HG02870 (cell line): ENCODE data around the gene TTC39A.
A peak's percentile ranks its signal among the peaks of the same experiment; 100 is the strongest.
"Not testable (repeated sequence)": the region's sequence is repeated elsewhere in the genome, so short reads cannot be mapped to it uniquely, and the experiment has no call there.

Source experiments
- ATAC-seq: cut with Tn5 transposase; IDR thresholded peaks from one replicate; pipeline ENCODE4 v1.9.1; 2021; ENCODE audit warnings: mild to moderate bottlenecking, moderate library complexity; ENCODE audit not compliant: unreplicated experiment

The TTC39A gene

DNA sequence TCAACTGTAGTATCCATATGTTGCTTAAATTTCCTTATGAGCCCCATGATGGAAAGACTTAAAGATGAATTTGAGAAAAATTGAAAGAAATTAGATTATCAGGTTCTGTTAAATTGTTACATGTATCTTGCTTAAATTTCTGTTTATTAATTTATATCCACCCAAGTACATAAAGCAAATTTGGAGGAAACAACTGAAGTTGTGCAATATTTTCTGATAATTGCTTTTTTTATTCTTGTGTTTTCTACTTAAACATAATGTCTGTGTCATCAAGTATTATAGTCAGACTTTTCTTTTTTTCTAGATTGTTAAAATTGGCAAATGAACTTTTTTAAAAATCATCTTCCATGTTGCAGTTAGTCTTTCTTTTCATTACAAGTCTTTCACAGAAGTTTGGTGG, 57.4 kb downstream of the TTC39A start:
- ATAC-seq, result no peak

DNA sequence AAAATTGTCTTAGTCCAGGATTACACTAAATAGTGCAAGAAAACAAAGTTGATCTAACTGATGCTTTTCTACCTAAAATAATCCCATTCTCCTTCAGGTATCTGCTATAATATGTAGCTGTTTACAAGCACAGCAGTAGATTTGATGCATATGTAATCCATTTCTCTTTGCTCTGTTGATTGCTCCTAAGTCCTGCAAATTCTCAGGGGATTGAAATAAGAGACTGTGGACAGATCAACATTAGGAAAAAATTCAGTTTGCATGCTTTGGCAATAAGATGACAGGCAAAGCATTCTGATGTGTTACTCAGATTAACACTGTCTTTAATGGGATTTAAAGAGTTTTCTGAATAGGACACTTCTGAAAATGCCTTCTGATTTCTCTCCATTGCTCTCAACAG, 59.6 kb downstream of the TTC39A start:
- no peak for ATAC-seq

DNA sequence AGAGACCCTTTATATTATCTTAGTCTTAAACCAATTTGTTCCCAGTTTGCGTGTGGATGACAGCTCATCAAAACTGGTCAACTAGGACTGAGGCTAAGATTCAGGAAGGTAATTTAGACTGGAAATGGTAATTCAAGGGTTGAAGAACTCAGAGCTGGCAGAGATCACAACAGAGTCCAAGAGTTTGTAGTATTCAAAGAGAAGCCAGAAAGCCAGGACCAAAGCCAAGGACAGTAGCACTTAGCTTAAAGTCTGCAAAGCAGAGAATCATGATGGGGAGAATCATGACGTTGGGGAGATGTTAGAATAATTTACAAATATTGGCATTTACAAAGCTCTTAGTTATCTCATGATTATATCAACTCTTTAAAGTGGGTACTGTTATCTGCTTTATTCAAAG, 61.7 kb downstream of the TTC39A start:
- ATAC-seq, result peak; percentile 19

DNA sequence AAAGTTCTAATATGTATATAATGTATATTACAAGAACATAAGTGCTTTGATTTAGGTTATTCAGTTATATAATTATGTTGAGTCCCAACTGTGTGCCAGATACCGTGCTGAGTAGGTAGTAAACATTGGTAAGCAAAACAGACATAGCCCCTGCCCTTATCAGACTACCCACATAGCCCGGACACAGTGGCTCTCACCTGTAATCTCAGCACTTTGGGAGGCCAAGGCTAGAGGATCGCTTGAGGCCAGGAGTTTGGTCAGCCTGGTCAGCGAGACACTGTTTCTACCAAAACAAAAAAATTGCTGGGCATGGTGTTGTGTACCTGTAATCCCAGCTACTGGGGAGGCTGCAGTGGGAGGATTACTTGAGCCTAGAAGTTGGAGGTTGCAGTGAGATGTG, 63.6 kb downstream of the TTC39A start:
- no peak for ATAC-seq

DNA sequence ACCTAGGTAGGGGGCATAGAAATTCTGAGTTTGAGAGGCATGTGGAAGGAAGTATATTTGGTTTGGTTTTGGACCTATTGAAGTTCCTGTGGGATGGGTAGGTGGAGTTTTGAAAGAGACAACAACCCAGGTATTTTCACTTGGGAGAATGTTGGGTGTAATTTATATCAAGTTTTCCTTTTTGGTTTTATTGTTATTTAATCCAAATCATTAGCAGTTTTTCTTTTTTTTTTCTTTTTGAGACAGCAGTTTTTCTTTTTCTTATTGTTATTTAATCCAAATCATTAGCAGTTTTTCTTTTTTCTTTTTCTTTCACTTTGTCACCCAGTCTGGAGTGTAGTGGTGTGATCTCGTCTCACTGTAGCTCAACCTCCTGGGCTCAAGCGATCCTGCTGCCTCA, 64.2 kb downstream of the TTC39A start:
- ATAC-seq, result no peak

DNA sequence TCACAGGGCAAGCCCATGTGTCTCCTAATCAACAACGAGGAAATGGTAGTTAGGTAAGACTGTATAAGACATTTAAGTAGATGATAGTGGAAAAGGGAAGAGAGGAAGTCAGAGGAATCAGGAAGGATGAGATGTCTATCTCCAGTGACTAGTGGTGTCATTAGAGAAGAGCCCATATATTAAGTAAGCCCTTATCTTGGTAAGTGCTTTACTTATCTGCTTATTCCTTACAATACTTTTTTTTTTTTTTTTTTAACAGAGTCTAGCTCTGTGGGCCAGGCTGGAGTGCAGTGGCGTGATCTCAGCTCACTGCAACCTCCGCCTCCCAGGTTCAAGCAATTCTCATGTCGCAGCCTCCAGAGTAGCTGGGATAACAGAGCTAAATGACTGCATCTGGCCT, 64.7 kb downstream of the TTC39A start:
- no peak for ATAC-seq

DNA sequence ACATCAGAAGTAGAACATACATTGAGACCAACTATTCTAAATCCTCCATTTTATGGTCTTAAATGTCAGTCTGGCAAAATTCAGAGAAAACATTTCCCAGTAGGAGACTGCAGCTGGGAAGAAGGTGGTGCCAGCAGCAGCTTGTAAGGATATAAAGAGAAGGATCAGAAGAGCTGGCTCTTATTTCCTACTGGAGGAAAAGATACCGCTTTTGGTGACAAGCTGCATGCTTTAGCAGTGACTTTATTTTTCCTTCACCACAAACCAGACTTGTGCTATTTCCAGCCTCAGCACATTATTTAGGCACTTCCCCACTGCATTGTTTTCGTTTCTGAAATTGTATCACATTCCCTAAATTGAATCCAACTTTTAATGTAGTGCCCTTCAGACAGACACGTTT, 65.9 kb downstream of the TTC39A start:
- no peak for ATAC-seq

DNA sequence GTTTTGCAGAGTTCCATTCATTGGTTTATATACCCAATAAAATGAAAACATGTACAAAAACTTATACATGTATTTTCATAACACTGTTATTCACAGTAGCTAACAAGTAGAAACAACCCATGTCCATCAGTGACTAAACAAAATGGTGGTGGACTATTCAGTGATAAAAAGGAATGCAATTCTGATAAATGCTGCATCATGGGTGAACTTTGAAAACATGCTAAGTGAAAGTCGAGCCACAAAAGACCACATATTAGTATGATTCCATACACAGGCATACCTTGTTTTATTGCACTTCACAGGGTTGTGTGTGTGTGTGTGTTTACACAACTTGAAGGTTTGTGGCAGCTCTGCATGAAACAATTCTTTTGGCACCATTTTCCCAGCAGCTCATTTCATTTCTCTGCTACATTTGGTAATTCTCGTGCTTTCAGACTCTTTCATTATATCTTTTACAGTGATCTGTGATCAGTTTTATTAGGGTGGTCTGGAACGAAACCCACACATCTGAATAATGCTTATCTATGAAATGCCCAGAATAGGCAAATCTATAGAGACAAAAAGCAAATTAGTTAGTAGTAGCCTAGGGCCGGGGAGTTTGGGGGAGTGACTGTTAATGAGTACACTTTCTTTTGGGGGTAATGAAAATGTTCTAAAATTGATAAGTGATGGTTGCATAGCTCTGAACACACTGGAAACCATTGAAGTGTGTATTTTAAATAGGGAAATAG, 67.0 kb downstream of the TTC39A start:
- no peak for ATAC-seq

DNA sequence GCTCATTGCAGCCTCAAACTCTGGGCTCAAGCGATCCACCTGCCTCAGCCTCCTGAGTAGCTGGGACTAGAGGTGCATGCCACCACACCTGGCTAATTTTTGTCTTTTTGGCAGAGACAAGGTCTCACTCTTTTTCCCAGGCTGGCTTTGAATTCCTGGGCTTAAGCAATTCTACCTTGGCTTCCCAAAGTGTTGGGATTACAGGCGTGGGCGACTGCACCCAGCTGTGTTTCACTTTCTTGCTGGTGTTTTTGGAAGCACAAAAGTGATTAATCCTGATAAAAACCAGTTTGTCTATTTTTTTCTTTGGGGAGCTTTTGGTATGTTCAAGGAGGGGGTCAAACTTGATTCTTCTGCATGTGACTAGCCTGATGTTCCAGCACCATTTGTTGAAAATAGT, 75.0 kb downstream of the TTC39A start:
- ATAC-seq, result no peak

DNA sequence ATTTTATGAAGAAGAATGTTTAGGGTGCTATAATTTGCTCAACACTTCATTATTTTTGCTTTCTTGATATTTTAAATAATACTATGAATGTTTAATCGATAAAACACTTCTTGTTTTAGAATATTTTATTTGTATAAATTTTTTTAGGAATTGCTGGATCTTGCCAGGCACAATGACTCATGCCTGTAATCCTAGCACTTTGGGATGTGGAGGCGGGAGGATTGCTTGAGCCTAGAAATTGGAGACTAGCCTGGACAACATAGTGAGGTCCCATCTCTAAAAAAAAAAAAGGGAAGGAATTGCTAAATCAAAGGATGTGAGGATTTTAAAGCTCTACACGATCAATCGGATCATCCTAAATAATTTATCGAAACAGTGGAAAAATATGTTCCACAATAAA, 76.7 kb downstream of the TTC39A start:
- ATAC-seq, result no peak

DNA sequence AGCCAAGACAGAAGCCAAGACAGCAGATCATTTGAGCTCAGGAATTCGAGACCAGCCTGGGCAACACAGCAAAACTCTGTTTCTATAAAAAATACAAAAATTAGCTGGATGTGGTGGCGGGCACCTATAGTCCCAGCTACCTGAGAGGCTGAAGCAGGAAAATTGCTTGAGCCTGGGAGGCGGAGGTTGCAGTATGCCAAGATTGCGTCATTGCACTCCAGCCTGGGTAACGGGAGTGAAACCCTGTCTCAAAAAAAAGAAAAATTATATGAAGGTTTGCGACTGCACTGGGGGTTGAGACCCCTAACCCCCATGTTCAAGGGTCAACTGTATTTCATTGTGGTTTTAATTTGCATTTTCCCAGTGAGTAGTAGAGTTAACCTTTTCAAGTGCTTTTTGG, 78.0 kb downstream of the TTC39A start:
- ATAC-seq, result no peak

DNA sequence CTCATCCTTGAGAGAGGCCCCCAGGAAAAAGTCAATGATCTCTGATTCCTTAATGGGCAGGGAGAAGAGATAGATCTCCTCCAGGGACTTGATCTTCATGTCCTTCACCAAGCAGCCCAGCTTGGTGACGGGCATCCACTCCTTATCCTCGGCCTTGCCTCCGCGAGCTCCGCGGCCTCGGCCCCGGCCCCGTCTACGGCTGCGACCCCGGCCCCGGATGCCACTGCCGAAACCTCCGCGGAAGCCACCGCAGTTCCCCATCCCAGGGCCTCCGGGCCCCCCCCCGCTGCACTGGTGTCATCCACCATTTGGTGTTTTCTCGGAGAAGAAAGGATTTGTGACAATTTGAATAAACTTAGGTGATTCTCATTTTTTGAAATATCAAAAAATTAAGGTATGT, 79.2 kb downstream of the TTC39A start:
- not testable (repeated sequence) for ATAC-seq

DNA sequence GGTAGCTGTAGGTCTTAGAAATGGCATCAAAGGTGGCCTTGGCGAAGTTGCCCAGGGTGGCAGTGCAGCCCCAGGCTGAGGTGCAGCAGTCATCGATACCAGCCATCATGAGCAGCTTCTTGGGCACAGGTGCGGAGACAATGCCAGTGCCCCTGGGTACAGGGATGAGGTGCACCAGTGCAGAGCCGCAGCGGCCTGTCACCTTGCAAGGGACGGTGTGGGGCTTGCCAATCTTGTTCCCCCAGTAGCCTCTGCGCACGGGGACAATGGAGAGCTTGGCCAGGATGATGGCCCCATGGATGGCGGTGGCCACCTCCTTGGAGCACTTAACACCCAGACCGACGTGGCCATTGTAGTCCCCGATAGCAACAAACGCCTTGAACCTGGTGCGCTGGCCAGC, 79.6 kb downstream of the TTC39A start:
- not testable (repeated sequence) for ATAC-seq

DNA sequence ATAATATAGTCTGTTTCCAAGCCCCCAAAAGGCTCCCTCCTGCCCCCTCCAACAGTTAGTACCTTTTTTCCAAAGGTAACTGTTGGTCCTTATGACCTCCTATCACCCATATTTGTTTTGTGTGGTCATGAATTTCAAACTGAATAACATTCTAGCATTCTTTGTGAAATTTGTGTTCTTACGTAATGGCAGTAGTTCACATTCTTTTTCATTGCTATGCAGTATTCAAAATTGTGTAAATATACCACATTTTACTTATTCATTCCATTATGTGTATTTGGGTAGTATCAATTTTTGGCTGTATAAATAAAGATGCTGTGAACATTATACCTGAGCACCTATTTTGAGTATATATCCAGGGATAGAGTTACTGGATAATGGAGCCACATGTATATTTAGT, 80.9 kb downstream of the TTC39A start:
- ATAC-seq, result no peak

DNA sequence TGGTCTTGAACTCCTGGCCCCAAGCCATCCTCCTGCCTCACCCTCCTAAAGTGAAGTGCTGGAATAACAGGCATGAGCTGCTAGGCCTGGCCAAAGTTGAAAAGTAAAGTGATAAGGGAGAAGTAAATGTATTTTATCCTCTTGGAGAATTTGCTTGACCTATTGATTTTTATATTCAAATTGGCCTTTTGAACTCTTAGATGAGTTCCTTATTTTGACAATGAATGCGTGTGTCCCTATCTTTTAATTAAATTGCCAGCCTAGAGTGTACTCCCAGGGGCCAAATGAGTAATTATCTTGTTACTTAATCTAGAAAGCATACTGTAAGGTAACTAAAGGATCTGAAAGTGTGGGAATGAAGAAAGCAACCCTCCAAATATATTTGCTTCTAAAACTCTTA, 82.9 kb downstream of the TTC39A start:
- no peak for ATAC-seq

DNA sequence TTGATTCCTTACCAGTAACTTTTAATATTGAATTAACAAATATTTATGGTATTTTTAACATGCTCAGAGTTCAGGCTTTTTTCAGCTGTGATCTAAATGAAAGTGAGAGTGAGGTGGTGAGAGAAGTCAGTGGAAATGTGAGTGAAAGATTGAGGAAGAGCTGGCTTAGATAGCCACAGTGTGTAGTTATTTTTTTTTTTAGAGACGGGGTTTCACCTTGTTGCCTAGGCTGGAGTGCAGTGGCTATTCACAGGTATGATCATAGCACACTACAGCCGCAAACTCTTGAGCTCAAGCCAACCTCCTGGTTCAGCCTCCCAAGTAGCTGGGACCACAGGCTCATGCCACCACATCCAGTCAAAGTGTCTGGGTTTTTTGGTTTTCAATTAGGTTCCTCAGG, 83.3 kb downstream of the TTC39A start:
- ATAC-seq, result peak; percentile 97

DNA sequence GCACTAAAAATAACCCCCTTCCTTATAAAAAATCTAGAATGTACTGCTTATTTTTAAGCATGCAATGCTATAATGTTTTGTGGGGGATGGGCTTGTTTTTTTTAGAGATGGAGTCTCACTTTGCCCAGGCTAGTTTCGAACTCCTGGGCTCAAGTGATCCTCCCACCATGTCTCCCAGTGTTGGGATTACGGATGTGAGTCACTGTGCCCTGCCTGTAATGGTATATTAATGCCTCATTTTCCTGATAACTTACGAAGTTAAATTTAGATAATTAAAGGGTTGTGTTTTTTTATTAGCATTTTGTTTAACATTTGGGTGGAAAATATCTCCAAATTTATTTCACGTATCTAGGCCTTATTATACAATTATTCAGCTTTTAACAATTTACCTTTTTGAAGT, 87.8 kb downstream of the TTC39A start:
- no peak for ATAC-seq

DNA sequence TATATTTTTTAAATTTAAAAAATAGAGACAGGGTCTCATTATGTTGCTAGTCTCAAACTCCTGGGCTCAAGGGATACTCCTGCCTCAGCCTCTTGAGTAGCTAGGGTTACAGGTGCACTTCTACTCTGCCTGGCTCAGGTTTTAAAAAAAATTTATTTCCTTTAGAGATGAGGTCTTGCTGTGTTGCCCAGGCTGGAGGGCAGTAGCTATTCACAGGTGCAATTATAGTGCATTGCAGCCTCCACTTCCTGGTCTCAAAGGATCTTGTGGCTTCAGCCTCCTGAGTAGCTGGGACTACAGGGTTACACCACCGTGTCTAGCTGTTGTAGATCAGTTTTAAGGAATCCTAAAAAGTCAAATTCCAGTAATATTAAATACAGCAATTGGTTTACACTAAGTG, 89.2 kb downstream of the TTC39A start:
- ATAC-seq, result no peak

DNA sequence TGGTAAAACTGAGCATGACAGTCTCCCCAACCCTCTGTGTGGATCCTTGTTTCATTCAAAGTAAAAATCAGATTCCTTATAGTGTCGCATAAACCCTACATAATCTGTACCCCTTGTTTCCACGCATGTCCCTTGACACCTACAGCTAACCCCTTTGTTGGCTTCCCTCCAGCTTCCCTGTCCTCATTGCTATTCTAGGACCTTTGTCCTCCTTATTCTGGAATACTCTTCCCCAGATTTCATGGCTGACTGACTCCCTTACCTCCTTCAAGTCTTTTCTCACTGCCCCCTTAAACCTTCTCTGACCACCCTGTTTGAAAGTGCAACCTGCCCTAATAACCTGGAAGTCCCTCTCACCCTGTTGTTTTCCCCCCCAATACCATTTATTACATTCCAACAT, 90.3 kb downstream of the TTC39A start:
- no peak for ATAC-seq

DNA sequence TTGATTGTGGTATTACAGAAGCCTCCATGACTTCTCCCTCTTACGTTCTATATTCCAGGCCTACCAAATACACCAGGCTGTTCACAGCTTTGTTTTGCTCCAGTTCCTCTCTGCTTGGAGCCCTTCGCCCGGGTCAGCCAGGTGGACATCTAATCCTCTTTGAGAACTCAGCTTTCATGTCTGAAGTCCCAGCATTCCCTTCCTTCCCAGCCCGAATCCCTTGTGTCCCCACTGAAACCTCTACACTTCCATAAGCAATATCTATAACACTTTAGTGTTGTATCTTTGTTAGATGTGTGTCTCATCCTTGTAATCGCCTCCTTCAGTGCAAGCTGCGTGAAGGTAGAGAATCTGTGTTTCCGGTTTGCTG, 92.3 kb downstream of the TTC39A start:
- ATAC-seq, result no peak

DNA sequence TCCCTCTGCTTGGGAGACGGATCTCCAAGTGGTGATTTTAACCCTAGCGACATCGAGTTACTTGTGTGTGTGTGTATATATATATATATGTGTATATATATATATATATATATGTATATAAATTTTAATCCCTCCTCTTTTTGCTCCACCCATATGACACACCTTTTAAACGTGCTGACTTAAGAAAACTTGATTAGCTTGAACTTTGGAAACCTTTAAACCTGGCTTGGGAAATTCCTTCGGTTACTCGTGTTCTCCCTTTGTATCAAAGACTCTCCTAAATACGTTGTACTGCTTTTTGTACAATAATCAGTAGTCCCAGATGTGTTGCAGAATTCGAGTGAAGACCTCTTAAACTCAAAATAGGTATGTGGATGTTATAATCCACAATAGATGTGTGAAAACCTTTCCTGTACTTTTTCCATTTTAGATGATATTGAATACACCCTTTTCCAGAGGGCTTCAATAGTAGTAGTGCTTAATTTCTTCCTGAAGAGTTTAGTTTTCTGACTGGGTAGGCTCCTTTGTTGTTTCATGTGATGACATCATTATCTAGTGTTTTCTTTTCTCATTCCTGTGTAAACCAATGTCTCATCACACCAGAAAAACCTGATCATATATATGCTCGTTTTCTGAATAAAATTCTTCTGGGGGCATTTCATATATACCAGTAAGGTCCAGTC, 92.9 kb downstream of the TTC39A start:
- ATAC-seq, result no peak
